Astrocyte (in vitro differentiated cells and primary cell): ENCODE data around the gene OTOG. TPM values are rescaled to one million over a fixed set of nuclear protein-coding genes. Genes with fewer than 3 reads are reported as not detected.

Experiments used
- DNase-seq: peaks from one replicate; pipeline ENCODE4 v3.0.0-alpha.2; 2010; ENCODE audit warnings: low read depth
- FAIRE-seq: peaks from 2 replicates; lab custom pipeline; 2011; peaks lifted over from hg19 to GRCh38; lab: Jason Lieb, UNC
- H2AFZ ChIP-seq: 2 replicates; pipeline ENCODE4 v1.6.0; 2012; ENCODE audit warnings: low read depth, low read length, inconsistent platforms
- H3K27ac ChIP-seq: 2 replicates; pipeline ENCODE4 v1.5.1; 2011; ENCODE audit warnings: low read depth, low read length, inconsistent platforms
- H3K27me3 ChIP-seq: 2 replicates; pipeline ENCODE4 v1.6.0; 2011; ENCODE audit warnings: low read length, inconsistent platforms; ENCODE audit not compliant: insufficient read depth
- H3K36me3 ChIP-seq: 2 replicates; pipeline ENCODE4 v1.5.1; 2011; ENCODE audit warnings: low read length, inconsistent platforms; ENCODE audit not compliant: insufficient read depth
- H3K4me1 ChIP-seq: 2 replicates; pipeline ENCODE4 v1.5.1; 2011; ENCODE audit warnings: low read length, inconsistent platforms; ENCODE audit not compliant: insufficient read depth
- H3K4me2 ChIP-seq: 2 replicates; pipeline ENCODE4 v1.6.0; 2012; ENCODE audit warnings: low read length, inconsistent platforms
- H3K4me3 ChIP-seq: 2 replicates; pipeline ENCODE4 v1.5.1; 2011; ENCODE audit warnings: low read depth, mild to moderate bottlenecking, low read length, inconsistent platforms; ENCODE audit not compliant: insufficient read depth
- H3K79me2 ChIP-seq: 2 replicates; pipeline ENCODE4 v1.6.0; 2012; ENCODE audit warnings: mild to moderate bottlenecking, low read length, inconsistent platforms; ENCODE audit not compliant: insufficient read depth
- H3K9ac ChIP-seq: 2 replicates; pipeline ENCODE4 v1.6.0; 2012; ENCODE audit warnings: mild to moderate bottlenecking, low read length, inconsistent platforms
- H3K9me3 ChIP-seq: 2 replicates; pipeline ENCODE4 v1.5.1; 2012; ENCODE audit warnings: low read depth, mild to moderate bottlenecking, low read length, inconsistent platforms; ENCODE audit not compliant: insufficient read depth
- H4K20me1 ChIP-seq: 2 replicates; pipeline ENCODE4 v1.6.0; 2012; ENCODE audit warnings: low read length, inconsistent platforms; ENCODE audit not compliant: insufficient read depth
- H3K27ac Mint-ChIP-seq: one replicate; pipeline ENCODE4 v1.8.0; 2021; ENCODE audit warnings: mild to moderate bottlenecking, mixed read lengths; ENCODE audit not compliant: unreplicated experiment
- H3K27me3 Mint-ChIP-seq: one replicate; pipeline ENCODE4 v1.8.0; 2021; ENCODE audit warnings: low read depth, mixed read lengths; ENCODE audit not compliant: unreplicated experiment
- H3K36me3 Mint-ChIP-seq: one replicate; pipeline ENCODE4 v1.8.0; 2021; ENCODE audit warnings: low read depth, mixed read lengths; ENCODE audit not compliant: unreplicated experiment
- H3K4me1 Mint-ChIP-seq: one replicate; pipeline ENCODE4 v1.8.0; 2021; ENCODE audit warnings: low read depth, mixed read lengths; ENCODE audit not compliant: unreplicated experiment
- H3K4me3 Mint-ChIP-seq: one replicate; pipeline ENCODE4 v1.8.0; 2021; ENCODE audit warnings: mild to moderate bottlenecking, moderate library complexity, mixed read lengths; ENCODE audit not compliant: unreplicated experiment
- H3K9me3 Mint-ChIP-seq: one replicate; pipeline ENCODE4 v1.8.0; 2021; ENCODE audit warnings: mild to moderate bottlenecking, mixed read lengths; ENCODE audit not compliant: unreplicated experiment
- EZH2 ChIP-seq: IDR thresholded peaks from 2 replicates; pipeline ENCODE4 v1.6.1; 2012; ENCODE audit warnings: mild to moderate bottlenecking, low read length, inconsistent platforms; ENCODE audit not compliant: insufficient read depth
- total RNA-seq: library from RNA; stranded (reverse); gene quantifications from 2 replicates; pipeline ENCODE4 v1.2.1, GENCODE V29; 2021
- TF ChIP-seq, protein P1 (sequence below): IDR thresholded peaks from 2 replicates; pipeline ENCODE4 v1.5.1; 2011; ENCODE audit warnings: low read depth, mild to moderate bottlenecking, inconsistent platforms, low read length, moderate library complexity; ENCODE audit not compliant: insufficient read depth

OTOG gene
- total RNA-seq, 1 donor from 2014 or later, result not detected

DNA sequence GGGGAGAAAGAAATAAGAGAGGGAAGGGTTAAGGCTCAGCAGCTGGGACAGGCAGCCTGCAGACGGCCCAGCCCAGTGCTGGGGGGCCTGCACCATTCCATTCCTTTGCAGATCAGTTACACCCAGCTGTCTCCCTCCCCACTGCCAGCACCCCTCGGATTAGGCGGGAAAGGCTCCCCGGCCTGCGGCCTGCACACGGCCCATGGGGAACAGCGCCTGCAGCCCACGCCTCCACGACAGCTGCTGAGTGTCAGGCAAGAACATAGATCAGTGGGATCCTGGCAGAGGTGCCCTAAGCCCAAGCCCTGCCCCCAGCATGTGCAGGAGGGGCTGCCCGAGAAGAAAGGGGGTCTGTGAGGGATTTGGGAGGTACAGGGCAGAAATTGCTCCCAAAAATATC, 106.6 kb downstream of the OTOG start:
- Mint-ChIP-seq H3K27me3 (peaks cover 37% of the 10 kb centered on the region), H3K4me1 (peaks cover 8% of the 10 kb centered on the region)
- no peak for FAIRE-seq

GRCh38 chr11:17655682-17656081, 108.6 kb downstream of the OTOG start:
- H3K4me3 ChIP-seq, result no peak overlapping the region
- Mint-ChIP-seq H3K4me1 (no peaks in the 10 kb centered on the region), H3K9me3 (peaks cover 11% of the 10 kb centered on the region), H3K27me3 (peaks cover 22% of the 10 kb centered on the region), H3K4me3 (no peak overlapping the region), H3K36me3 (no peaks in the 10 kb centered on the region), H3K27ac (no peak overlapping the region)
- no peak overlapping the region for H2AFZ ChIP-seq
- no peaks in the 10 kb centered on the region for H3K79me2 ChIP-seq
- H3K9ac ChIP-seq, result no peak overlapping the region
- H3K4me1 ChIP-seq, result no peaks in the 10 kb centered on the region
- H3K27me3 ChIP-seq, result no peaks in the 10 kb centered on the region
- H4K20me1 ChIP-seq, result no peaks in the 10 kb centered on the region
- no peak overlapping the region for H3K27ac ChIP-seq
- no peak for FAIRE-seq
- no peak for TF ChIP-seq EZH2
- TF ChIP-seq, protein P1, sequence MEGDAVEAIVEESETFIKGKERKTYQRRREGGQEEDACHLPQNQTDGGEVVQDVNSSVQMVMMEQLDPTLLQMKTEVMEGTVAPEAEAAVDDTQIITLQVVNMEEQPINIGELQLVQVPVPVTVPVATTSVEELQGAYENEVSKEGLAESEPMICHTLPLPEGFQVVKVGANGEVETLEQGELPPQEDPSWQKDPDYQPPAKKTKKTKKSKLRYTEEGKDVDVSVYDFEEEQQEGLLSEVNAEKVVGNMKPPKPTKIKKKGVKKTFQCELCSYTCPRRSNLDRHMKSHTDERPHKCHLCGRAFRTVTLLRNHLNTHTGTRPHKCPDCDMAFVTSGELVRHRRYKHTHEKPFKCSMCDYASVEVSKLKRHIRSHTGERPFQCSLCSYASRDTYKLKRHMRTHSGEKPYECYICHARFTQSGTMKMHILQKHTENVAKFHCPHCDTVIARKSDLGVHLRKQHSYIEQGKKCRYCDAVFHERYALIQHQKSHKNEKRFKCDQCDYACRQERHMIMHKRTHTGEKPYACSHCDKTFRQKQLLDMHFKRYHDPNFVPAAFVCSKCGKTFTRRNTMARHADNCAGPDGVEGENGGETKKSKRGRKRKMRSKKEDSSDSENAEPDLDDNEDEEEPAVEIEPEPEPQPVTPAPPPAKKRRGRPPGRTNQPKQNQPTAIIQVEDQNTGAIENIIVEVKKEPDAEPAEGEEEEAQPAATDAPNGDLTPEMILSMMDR, result no peak
- no peak overlapping the region for H3K4me2 ChIP-seq
- DNase-seq, result no peak
- H3K36me3 ChIP-seq, result no peaks in the 10 kb centered on the region
- H3K9me3 ChIP-seq, result peaks cover 3% of the 10 kb centered on the region

More for the DNA sequence above, 106.6 kb downstream of the OTOG start:
- no peaks in the 10 kb centered on the region for H3K27me3 ChIP-seq
- Mint-ChIP-seq H3K4me3 (no peak overlapping the region), H3K27ac (no peak overlapping the region), H3K36me3 (no peaks in the 10 kb centered on the region), H3K9me3 (peaks cover 8% of the 10 kb centered on the region)
- no peaks in the 10 kb centered on the region for H3K36me3 ChIP-seq
- no peak overlapping the region for H3K9ac ChIP-seq
- H3K4me1 ChIP-seq, result no peaks in the 10 kb centered on the region
- no peak for TF ChIP-seq EZH2
- TF ChIP-seq, protein P1, result no peak
- H3K4me3 ChIP-seq, result no peak overlapping the region
- H2AFZ ChIP-seq, result no peak overlapping the region
- no peaks in the 10 kb centered on the region for H3K79me2 ChIP-seq
- H3K9me3 ChIP-seq, result peaks cover 3% of the 10 kb centered on the region
- H3K27ac ChIP-seq, result no peak overlapping the region
- no peaks in the 10 kb centered on the region for H4K20me1 ChIP-seq
- DNase-seq, result no peak
- H3K4me2 ChIP-seq, result no peak overlapping the region

DNA sequence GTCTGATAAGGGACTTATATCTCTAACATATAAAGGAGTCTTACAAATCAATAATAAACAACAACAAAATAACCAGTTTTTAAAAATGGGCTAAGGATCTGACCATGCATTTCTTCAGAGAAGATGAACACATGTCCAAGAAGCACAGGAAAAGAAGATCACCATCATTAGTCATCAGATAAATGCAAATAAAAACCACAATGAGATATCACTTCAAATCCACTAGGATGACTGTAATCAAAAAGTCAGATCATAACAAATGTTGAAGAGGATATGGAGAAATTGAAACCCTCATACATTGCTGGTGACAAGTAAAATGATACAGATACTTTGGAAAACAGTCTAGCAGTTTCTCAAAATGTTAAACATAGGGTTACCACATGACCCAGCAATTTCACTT, 111.2 kb downstream of the OTOG start:
- TF ChIP-seq, protein P1, result no peak
- no peak for TF ChIP-seq EZH2
- Histone ChIP-seq H3K36me3 (no peaks in the 10 kb centered on the region), H3K9me3 (peaks cover 3% of the 10 kb centered on the region), H3K27ac (no peak overlapping the region), H3K4me2 (no peak overlapping the region), H3K4me3 (no peak overlapping the region), H4K20me1 (no peaks in the 10 kb centered on the region), H3K27me3 (no peaks in the 10 kb centered on the region), H2AFZ (no peak overlapping the region), H3K4me1 (no peaks in the 10 kb centered on the region), H3K9ac (no peak overlapping the region), H3K79me2 (no peaks in the 10 kb centered on the region)
- DNase-seq, result no peak
- no peak for FAIRE-seq
- no peaks in the 10 kb centered on the region for H3K36me3 Mint-ChIP-seq
- H3K27ac Mint-ChIP-seq, result no peak overlapping the region
- H3K4me3 Mint-ChIP-seq, result no peak overlapping the region
- peaks cover 9% of the 10 kb centered on the region for H3K27me3 Mint-ChIP-seq
- H3K9me3 Mint-ChIP-seq, result peaks cover 11% of the 10 kb centered on the region
- H3K4me1 Mint-ChIP-seq, result no peaks in the 10 kb centered on the region
